ENCODE data around the gene KIFC1. TPM values are rescaled to one million over a fixed set of nuclear protein-coding genes. Genes with fewer than 3 reads are reported as not detected.
A peak's percentile ranks its signal among the peaks of the same experiment; 100 is the strongest.

The KIFC1 gene
- total and polyA plus RNA-seq, 9 of the 15 experiments (the other 6 are each of a cell fraction or from before 2014, with no cell fraction given): 1.3 to 95.2 (median 76.9) TPM

DNA sequence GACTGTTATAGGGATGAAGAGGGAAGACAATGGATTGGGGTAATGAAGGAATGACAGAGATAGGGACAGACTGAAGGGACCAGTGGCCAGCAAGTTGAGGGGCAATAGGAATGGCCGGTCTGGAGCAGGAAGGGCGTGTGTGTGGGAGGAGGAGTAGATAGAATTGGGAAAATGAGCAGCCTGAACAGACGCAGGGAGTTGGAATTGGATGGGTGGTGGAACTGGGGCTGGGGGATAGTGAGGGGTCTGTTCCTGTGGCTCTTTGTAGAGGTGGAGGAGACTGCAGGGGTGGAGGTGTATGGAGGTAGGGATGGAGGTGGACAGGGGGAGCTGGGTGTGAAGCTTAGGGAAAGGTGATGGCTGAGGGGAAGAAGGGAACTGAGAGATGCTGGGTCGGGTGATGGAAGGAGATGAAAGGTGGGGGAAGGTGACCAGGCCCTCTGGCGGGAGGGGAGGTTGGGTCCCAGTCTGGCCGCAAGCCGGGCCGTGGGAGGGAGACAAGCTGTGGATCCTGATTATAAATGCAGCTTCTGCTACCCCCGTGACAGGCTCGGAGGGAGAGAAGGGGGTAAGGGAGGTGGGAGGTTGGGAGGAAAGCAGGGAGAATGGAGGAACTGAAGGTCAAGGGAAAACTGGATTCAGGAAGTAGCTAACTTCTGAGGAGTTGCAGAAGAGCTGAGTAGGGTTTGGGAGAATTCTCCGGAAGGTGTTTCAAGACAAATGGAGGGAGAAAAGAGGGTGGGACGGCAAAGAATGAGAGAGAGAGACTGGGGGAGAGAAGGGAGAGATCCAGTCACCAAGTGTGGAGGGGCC lies 33.4 kb downstream of the KIFC1 start:
- ChIA-PET CTCF (ENCODE audit: low intra/inter-chr PET ratio) (interaction anchor here (0.6 to 2.4 kb wide), 5 partner anchors 27 to 148 kb away, joined by 4 to 16 read pairs (median 4); partner anchors contain the start of genes B3GALT4 and KIFC1), POLR2A (interaction anchor here (0.6 to 2.7 kb wide), 15 partner anchors 10 to 495 kb away, joined by 3 to 20 read pairs (median 3); partner anchors contain the start of genes BAK1, KIFC1, RGL2 and RPS18)
- H3K27ac ChIP-seq (ENCODE audit: extremely low read depth, low read depth, low read length): peak overlapping the region; percentile 95
- peak; percentile 75 for FAIRE-seq
- in situ Hi-C loops (cut with MboI) (no loop called here), intact Hi-C loops (cut with micrococcal nuclease) (loop anchor here (5.0 to 10.0 kb wide), 4 partner anchors 50 to 300 kb away; partner anchors contain the start of genes BAK1 and RGL2)
- peak overlapping the region; percentile 91 to 96 for H3K9ac ChIP-seq (ENCODE audit: insufficient read depth in 1 of 2, low read depth in 2 of 2, low read length in 2 of 2)
- H3K9me1 ChIP-seq (ENCODE audit: control insufficient read depth, insufficient read depth, low read length): no peaks in the 10 kb centered on the region
- BruUV-seq (replicated peaks): TSS peak; percentile 81
- H3K4me1 ChIP-seq (replicated peaks in 1 of 2; ENCODE audit: control insufficient read depth in 2 of 2, insufficient read depth in 2 of 2, low read length in 2 of 2): peaks cover 46 to 48% of the 10 kb centered on the region in 2 experiments
- no peaks in the 10 kb centered on the region for H3K9me3 ChIP-seq (replicated peaks; ENCODE audit: control insufficient read depth, insufficient read depth, low read depth, low read length)
- ATAC-seq: peak; percentile 28
- peaks cover 39% of the 10 kb centered on the region for H3K79me2 ChIP-seq (ENCODE audit: control insufficient read depth, insufficient read depth, low read length)
- peak overlapping the region; percentile 79 for H2AFZ ChIP-seq (ENCODE audit: low read depth, low read length)
- peak overlapping the region; percentile 96 for H3K4me2 ChIP-seq (ENCODE audit: insufficient read depth, low read length)
- no peaks in the 10 kb centered on the region for H3K27me3 ChIP-seq (ENCODE audit: control insufficient read depth in 2 of 2, insufficient read depth in 2 of 2, low read length in 2 of 2)
- no peaks in the 10 kb centered on the region for H3K36me3 ChIP-seq (ENCODE audit: control insufficient read depth, insufficient read depth, low read length)
- DNase-seq (ENCODE audit: extremely low read depth in 1 of 4, low spot score in 3 of 4): peak; percentile 79 to 82 (median 80)
- H4K20me1 ChIP-seq (replicated peaks; ENCODE audit: control insufficient read depth, insufficient read depth, low read length): no peaks in the 10 kb centered on the region
- WGBS (ENCODE audit: insufficient coverage, low coverage, missing lambda C conversion rate): 6% methylated on average over 12 of the region's 12 CpGs
- peak overlapping the region; percentile 57 for H3K4me3 ChIP-seq
- TF ChIP-seq ZNF316 (IDR thresholded peaks at IDR 0.05) (peak; percentile 14; the same call in 1 of the 2 replicates), SMAD4 (CRISPR knock-in tag; conservative IDR thresholded peaks at IDR 0.05) (peak; percentile 43), CTBP1 (IDR thresholded peaks at IDR 0.05; ENCODE audit: borderline replicate concordance) (peak; percentile 86), NEUROD1 (IDR thresholded peaks at IDR 0.05; ENCODE audit: borderline replicate concordance, low read depth, low read length, partially characterized antibody) (no peak), FOXK2 (conservative IDR thresholded peaks at IDR 0.05 in 1 of 2, IDR thresholded peaks at IDR 0.05 in 1 of 2; ENCODE audit: low read depth in 2 of 2) (peak in 1 of 2 experiments; percentile 53; a peak in 1 of 4 replicates), MYBL2 (IDR thresholded peaks at IDR 0.05; ENCODE audit: low read depth) (0 out of 2 replicates have a peak, but pooled peaks have one; percentile 14), MYBL2 (CRISPR knock-in tag; IDR thresholded peaks at IDR 0.05; ENCODE audit: borderline replicate concordance) (no peak), TRIM28 (IDR thresholded peaks at IDR 0.05) (0 out of 2 replicates have a peak, but pooled peaks have one; percentile 42), NFIC (IDR thresholded peaks at IDR 0.05) (peak; percentile 82), ETV1 (tag; conservative IDR thresholded peaks at IDR 0.05; ENCODE audit: low read depth) (peak; percentile 15; the same call in 1 of the 2 replicates), THRAP3 (IDR thresholded peaks at IDR 0.05; ENCODE audit: borderline replicate concordance) (peak; percentile 91)
- TF ChIP-seq, protein P1, sequence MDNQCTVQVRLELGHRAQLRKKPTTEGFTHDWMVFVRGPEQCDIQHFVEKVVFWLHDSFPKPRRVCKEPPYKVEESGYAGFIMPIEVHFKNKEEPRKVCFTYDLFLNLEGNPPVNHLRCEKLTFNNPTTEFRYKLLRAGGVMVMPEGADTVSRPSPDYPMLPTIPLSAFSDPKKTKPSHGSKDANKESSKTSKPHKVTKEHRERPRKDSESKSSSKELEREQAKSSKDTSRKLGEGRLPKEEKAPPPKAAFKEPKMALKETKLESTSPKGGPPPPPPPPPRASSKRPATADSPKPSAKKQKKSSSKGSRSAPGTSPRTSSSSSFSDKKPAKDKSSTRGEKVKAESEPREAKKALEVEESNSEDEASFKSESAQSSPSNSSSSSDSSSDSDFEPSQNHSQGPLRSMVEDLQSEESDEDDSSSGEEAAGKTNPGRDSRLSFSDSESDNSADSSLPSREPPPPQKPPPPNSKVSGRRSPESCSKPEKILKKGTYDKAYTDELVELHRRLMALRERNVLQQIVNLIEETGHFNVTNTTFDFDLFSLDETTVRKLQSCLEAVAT (IDR thresholded peaks at IDR 0.05): peak in 1 of 2 experiments; percentile 81; a peak in 2 of 4 replicates
- TF ChIP-seq, protein P2, sequence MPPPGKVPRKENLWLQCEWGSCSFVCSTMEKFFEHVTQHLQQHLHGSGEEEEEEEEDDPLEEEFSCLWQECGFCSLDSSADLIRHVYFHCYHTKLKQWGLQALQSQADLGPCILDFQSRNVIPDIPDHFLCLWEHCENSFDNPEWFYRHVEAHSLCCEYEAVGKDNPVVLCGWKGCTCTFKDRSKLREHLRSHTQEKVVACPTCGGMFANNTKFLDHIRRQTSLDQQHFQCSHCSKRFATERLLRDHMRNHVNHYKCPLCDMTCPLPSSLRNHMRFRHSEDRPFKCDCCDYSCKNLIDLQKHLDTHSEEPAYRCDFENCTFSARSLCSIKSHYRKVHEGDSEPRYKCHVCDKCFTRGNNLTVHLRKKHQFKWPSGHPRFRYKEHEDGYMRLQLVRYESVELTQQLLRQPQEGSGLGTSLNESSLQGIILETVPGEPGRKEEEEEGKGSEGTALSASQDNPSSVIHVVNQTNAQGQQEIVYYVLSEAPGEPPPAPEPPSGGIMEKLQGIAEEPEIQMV (tag; conservative IDR thresholded peaks at IDR 0.05; ENCODE audit: low read depth): 0 out of 2 replicates have a peak, but pooled peaks have one; percentile 12
- TF ChIP-seq, protein P3, sequence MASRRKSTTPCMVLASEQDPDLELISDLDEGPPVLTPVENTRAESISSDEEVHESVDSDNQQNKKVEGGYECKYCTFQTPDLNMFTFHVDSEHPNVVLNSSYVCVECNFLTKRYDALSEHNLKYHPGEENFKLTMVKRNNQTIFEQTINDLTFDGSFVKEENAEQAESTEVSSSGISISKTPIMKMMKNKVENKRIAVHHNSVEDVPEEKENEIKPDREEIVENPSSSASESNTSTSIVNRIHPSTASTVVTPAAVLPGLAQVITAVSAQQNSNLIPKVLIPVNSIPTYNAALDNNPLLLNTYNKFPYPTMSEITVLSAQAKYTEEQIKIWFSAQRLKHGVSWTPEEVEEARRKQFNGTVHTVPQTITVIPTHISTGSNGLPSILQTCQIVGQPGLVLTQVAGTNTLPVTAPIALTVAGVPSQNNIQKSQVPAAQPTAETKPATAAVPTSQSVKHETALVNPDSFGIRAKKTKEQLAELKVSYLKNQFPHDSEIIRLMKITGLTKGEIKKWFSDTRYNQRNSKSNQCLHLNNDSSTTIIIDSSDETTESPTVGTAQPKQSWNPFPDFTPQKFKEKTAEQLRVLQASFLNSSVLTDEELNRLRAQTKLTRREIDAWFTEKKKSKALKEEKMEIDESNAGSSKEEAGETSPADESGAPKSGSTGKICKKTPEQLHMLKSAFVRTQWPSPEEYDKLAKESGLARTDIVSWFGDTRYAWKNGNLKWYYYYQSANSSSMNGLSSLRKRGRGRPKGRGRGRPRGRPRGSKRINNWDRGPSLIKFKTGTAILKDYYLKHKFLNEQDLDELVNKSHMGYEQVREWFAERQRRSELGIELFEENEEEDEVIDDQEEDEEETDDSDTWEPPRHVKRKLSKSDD (conservative IDR thresholded peaks at IDR 0.05; ENCODE audit: low read length): no peak
